Activated CD8-positive, alpha-beta memory T cell treated with anti-CD3 and anti-CD28 coated beads, Interleukin-2, amount 50 U/mL, for 48 hours (primary cell): ENCODE results near the gene MBD3L2.

Source experiments
- DNase-seq: peaks from one replicate; pipeline ENCODE4 v3.0.0-alpha.2; 2020

Gene MBD3L2

DNA sequence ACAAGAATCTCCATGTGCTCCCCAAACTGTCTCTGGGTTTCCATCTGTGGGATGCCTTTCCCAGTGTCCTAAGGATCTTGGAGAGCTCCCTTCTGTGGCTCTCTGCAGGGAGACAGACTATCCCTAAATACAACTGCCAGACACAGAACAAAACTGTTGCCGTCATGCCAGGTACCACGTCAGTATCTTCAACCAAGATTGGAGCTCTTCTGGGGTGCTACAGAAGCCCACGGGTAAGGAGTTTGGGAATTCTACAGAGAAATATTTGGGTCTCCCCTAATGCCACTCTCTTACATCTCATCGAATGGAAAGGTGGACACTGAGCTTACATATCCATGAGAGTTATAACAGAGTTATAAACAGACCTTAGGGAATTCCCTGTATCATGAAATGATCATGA, 14.2 kb downstream of the MBD3L2 start:
- no peak for DNase-seq

DNA sequence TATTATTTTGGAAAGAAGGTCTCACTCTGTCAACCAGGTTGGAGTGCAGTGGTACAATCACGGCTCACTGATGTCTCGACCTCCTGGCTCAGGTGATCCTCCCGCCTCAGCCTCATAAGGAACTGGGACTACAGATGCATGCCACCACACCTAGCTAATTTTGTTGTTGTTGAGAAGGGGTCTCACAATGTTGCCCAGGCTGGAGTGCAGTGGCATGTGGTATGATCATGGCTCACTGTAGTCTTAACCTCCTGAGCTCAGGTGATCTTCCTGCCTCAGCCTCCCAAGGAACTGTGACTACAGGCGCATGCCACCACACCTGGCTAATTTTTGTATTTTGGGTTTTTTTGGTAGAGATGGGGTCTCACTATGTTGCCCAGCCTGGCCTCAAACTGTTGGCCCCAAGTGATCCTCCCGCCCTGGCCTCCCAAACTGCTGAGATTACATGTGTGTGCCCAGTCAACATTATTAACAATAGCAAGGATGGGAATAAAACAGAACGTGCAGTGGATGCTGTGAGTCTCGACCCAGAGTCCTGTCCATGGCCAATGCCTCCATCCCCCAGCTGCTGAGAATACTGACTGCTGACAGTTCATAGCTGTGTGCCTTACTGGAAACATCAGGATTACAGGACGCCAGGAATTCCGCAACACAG, 14.8 kb downstream of the MBD3L2 start:
- peak; percentile 44 for DNase-seq

DNA sequence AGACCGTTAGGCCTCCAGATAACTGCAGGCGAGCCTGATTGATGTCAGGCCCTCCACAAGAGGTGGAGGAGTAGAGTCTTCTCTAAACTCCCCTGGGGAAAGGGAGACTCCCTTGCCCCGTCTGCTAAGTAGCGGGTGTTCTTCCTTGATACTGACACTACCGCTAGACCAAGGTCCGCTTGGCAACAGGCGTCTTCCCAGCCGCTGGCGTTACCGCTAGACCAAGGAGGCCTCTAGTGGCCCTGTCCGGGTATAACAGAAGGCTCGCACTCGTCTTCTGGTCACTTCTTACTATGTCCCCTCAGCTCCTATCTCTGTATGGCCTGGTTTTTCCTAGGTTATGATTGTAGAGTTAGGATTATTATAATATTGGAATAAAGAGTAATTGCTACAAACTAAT, 18.0 kb downstream of the MBD3L2 start:
- peak; percentile 52 for DNase-seq

DNA sequence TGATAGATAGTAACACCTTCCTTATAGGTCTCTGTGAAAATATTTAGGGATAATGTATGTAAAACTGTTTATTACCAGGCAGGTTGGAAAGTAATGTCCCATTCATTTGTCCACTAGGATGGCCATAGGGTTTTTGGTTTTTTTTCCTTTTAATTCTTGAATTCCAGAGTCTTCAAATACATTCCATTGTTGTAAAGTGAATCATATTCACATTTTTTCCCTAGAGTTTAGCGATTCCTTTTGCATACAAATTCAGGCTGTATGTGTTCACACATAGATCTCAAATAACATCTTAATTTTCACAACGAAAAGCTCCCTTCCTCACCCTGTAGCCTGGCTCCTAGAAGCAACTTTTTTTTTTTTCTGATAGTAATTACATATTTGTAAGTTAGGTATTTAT, 18.6 kb downstream of the MBD3L2 start:
- DNase-seq: no peak

DNA sequence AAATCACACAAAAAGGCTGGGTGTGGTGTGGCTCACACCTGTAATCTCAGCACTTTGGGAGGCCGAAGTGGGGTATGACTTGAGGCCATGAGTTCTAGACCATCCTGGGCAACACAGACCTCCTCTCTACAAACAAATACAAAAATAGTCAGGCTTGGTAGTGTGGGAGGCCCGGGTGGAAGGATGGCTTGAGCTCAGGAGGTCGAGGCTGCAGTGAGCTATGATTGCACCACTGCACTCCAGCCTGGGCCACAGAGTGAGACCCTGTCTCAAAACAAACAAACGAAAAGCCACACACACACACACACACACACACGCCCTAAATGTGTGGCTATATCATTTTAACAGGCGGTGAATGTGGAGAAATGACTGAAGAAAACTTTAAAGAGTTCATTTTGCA, 19.5 kb downstream of the MBD3L2 start:
- DNase-seq: peak; percentile 41

DNA sequence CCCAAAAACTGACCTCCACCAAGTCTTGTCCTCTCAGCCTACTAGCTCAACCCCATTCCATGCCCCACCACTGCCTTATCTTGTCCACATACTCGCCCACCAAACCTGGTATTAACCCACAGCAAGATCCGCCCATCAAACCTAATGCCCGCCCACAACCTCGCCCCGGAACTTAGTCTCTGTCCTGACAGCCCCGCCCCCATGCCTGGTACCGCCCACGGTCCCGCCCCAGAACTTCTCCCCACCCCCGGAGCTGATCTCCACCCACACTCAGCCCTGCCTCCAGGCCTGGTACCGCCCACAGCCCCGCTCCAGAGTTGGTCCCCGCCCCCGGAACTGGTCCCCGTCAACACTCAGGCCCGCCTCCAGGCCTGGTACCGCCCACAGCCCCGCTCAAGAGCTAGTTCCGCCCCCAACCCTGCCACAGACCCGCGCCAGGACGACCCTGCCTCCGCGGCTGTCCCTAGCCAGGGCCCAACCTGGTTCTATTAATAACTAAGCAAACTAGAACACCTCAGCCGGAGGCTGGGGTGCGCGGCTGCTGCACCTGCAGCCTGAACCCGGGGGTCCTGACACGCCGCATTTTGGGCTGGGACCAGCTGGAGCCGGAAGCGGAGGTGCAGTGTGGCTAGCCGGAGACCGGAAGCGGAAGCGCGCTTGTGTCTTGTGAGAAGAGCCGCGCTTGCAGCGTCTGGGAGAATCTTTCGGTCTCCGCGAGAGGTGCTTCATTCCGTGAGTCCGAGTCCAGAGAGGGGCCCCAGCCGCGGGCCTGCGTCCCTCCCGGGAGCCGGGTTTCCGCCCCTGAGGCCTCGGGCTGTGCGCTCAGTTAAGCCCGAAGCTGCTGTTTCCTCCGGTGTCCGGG, 20.2 kb downstream of the MBD3L2 start, which contains the start of gene ZNF557:
TSS of gene ZNF557 (plus strand) at position 662 of the 862 bp plus-strand sequence. CDS start 5,372 bp downstream, outside the sequence.
- peak; percentile 97 for DNase-seq

DNA sequence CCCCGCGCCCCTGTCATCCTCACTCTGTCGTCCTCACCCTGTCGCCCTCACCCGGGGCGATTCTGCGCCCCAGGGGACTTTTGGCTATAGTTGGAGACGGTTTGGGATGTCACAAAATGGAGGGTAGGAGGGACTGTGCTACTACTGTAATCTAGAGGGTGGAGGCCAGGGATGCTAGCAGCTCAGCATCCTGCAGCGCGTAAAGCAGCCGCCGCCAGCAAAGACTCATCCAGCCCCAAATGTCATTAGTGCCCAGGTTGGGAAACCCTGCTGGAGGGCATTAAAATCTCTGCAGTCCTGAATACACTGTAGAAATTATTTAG, 20.7 kb downstream of the MBD3L2 start:
- no peak for DNase-seq

DNA sequence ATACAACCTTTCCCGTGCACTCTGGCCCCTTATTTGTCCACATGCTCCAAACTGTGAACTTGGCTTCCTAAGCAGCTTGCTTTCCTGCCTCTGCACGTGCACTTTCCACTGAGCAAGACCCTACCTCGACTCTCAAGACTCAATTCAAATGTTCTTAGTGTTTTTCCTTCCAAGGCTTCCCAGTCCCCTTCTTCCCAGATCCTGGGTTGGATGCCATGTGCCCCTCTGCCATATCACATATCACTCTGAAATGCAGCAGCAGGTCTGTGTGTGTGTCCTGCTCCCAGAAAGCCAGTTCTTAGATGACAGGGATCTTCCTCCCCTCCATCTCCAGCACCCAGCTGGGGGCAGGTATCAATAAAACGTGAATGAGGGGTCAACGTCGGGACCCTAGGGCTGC, 23.4 kb downstream of the MBD3L2 start:
- DNase-seq: no peak

DNA sequence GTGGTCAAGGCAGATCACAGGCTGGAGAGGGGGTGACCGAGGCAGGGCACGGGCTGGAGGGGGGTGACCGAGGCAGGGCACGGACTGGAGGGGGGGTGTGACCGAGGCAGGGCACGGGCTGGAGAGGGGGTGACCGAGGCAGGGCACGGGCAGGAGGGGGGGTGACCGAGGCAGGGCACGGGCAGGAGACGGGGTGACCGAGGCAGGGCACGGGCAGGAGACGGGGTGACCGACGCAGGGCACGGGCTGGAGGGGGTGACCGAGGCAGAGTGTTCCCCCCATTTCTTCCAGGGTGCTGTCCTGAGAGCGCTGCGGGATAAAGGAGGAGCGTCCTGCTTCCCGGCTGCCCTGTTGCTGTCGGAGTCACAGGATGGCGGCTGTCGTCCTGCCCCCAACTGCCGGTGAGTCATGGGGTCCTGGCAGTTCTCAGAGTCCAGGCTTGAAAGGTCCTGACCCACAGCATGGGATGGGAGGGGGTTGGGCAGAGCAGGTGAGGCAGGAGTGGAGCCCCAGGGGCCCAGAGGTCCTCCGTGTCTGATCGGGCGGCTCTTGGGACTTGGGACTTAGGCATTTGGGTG, 25.7 kb downstream of the MBD3L2 start:
- no peak for DNase-seq

DNA sequence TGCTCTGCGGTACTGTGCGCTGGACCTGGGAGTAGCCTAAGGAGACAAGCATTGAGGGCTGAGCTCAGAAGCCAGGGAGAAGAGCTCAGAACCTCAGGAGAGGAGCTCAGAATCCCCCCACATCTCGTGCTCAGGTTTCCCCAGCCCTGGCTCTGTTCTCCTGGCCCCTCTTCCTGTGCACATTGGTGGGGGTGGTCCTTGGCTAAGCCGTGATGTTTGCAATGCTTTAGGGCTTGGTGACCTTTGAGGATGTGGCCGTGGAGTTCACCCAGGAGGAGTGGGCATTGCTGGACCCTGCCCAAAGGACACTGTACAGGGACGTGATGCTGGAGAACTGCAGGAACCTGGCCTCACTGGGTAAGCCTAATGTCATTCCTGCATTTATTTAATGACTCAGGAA, 27.0 kb downstream of the MBD3L2 start:
- DNase-seq: peak; percentile 20

DNA sequence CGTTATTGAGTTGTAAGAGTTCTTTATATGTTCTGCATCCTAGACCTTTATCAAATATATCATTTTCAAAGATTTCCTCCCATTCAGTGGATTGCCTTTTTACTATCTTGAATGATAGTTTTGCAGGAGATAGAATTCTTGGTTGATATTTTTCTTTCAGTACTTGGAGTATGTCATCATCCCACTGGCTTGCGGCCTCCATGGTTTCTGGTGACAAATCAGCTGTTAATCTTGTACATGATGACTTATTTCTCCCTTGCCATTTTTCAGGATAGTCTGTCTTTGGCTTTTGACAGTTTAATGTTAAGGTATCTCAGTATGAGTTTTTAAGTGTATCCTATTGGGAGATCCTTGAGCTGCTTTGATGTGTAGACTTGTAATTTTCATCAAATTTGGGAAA, 28.9 kb downstream of the MBD3L2 start:
- DNase-seq: peak; percentile 34

DNA sequence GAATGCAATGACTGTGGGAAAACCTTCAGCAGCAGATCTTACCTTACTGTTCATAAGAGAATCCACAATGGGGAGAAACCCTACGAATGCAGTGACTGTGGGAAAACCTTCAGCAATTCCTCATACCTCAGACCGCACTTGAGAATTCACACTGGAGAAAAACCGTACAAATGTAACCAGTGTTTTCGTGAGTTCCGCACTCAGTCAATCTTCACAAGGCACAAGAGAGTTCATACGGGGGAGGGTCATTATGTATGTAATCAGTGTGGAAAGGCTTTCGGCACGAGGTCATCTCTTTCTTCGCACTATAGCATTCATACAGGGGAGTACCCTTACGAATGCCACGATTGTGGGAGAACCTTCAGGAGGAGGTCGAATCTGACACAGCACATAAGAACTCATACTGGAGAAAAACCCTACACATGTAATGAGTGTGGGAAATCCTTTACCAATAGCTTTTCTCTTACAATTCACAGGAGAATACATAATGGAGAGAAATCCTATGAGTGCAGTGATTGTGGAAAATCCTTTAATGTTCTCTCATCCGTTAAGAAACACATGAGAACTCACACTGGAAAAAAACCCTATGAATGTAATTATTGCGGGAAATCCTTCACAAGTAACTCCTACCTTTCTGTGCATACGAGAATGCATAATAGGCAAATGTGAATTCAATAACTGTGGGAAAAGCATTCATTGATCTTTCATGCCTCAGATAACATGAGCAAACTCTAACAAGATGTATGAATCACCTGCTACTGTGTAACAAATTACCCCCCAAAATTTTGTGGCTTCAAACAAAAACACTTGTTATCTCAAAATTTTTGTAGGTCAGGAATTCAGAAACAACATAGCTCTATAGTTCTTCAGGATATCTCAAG, 34.2 kb downstream of the MBD3L2 start:
- DNase-seq: peak; percentile 26

DNA sequence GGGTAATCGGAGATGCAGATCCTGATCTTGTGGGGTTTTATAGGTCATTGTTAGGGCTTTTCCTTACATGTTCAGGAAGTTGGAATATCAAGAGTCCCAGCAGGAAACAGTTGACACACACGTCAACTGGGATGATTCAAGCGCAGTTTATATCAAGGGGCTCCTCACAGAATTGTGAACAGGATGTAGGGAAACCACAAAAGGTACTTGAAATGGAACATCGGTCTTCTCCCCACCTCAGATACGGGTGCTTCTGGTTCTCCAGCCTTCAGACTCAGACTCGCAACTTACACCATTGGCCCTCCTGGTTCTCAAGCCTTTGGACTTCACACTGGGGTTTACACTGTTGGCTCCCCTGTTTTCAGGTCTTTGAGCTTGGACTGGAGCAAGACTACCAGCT, 39.9 kb downstream of the MBD3L2 start:
- DNase-seq: no peak

DNA sequence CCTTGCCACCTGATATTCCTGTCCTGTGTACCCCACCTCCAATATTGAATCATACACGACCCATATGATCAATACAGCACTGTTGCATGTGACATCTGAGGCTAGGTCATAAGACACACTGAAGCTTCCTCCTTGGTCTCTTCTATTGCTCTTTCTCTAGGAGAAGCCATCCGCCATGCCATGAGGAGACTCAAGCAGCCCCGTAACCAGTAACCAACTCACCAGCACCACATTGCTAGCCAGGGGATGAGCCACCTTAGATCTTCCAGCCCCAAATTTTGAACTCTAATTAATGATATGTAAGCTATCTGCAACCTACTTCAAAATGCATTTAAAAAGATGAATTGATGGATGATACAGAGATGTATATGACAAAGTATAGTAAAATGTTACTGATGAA, 49.0 kb downstream of the MBD3L2 start:
- no peak for DNase-seq

DNA sequence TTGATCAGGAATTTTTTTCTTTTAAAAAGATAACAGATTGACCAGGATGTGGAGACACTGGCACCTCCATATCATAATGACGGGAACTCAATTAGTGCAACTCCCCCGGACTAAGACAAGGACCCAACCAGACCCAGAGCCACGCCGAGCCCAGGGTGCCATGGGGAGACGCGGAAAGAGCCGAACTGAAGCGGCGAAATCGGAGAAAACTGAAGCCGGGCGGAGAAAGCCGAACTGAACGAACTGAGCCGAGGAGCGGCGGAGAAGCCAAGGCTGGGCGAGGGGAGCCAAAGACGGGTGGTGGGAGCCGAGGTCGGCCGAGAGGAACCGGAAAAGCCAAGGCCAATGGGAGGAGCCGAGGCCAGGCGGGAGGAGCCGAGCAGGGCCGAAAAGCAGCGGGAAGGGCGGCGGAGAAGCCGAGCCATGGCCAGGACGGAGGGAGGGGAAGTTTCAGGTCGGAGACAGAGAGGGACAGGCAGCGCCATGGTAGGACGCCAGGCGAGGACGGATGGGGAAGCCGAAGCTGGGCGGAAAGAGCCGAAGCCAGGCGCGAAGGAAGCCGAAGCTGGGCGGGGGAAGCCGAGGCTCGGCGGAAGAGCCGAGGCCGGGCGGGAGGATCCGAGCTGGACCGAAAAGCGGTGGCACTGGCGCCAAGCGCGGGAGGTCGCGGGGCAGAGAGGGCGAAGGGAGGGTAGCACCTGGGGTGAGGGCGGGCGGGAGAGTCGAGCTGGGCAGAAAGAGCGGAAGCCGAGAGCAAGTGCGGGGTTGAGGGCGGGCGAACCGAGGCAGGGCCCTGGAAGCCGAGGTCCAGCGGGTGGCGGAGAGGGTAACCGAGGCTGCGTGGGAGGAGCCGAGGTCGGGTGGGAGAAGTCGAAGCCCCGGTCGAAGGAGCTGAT, 49.8 kb downstream of the MBD3L2 start:
- DNase-seq: peak; percentile 92

DNA sequence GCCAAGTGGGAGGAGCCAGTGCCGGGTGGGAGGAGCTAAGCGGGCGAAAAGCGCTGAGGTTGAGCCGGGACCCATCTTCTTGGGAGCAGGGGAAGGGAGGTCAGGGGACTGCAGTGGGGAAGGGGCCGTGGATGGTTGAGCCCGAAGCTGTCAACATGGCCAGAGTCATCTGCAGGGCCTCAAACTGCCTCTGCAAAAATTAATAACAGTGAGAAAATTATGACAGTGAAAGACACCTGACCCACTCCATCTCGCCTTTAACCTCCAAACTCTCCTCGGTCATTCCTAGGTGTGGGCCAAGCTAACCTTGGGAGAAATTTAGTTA, 50.4 kb downstream of the MBD3L2 start:
- DNase-seq: no peak
